22Rv1 (cell line): ENCODE results near the gene L3MBTL4.

Source experiments
- CTCF ChIP-seq: fragments of 450-650 bp; IDR thresholded peaks from 2 replicates; pipeline ENCODE4 v1.5.1; 2017; ENCODE audit warnings: mild to moderate bottlenecking
- ZFX ChIP-seq: fragments of 450-650 bp; IDR thresholded peaks from 2 replicates; pipeline ENCODE4 v1.6.1; 2017; ENCODE audit warnings: antibody characterized with exemption, borderline replicate concordance

GRCh38 chr18:5998907-5999306 is 415.8 kb downstream of the L3MBTL4 start:
- no peak for TF ChIP-seq CTCF
- no peak for TF ChIP-seq ZFX
